ENCODE measurements around the gene NCOA3.

NCOA3 gene

GRCh38 chr20:47629907-47630306 lies 128.2 kb downstream of the NCOA3 start:
- no peak for DNase-seq (ENCODE audit: low read depth in 3 of 3, low spot score in 1 of 3)

GRCh38 chr20:47631078-47631477 lies 129.4 kb downstream of the NCOA3 start:
- no peak for DNase-seq (ENCODE audit: low read depth in 3 of 3, low spot score in 1 of 3)

DNA sequence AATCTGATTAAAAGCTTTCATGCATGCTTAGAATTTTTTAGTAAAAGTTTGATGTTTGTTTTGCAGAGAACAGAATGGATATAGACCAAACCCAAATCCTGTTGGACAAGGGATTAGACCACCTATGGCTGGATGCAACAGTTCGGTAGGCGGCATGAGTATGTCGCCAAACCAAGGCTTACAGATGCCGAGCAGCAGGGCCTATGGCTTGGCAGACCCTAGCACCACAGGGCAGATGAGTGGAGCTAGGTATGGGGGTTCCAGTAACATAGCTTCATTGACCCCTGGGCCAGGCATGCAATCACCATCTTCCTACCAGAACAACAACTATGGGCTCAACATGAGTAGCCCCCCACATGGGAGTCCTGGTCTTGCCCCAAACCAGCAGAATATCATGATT lies 133.6 kb downstream of the NCOA3 start:
- no peak for DNase-seq (ENCODE audit: low read depth in 3 of 3, low spot score in 1 of 3)

- DNase-seq (ENCODE audit: low read depth in 3 of 3, low spot score in 1 of 3) = no peak
Observed at GRCh38 chr20:47638851-47639250, 137.2 kb downstream of the NCOA3 start.

DNA sequence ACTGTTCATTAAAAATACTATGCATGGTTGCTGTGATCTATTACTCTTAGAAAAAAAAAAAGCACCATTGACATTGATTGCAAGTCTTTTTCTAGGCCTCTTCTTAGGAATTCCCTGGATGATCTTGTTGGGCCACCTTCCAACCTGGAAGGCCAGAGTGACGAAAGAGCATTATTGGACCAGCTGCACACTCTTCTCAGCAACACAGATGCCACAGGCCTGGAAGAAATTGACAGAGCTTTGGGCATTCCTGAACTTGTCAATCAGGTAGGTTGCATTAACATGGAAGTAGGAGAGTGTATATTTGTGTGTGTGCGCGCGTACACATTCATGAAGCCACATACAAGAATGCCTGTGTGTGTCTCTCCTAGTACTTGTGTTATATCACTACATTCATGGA lies 140.4 kb downstream of the NCOA3 start:
- DNase-seq (ENCODE audit: low read depth in 3 of 3, low spot score in 1 of 3) = no peak

GRCh38 chr20:47642624-47643023 lies 140.9 kb downstream of the NCOA3 start:
- no peak for DNase-seq (ENCODE audit: low read depth in 3 of 3, low spot score in 1 of 3)

DNA sequence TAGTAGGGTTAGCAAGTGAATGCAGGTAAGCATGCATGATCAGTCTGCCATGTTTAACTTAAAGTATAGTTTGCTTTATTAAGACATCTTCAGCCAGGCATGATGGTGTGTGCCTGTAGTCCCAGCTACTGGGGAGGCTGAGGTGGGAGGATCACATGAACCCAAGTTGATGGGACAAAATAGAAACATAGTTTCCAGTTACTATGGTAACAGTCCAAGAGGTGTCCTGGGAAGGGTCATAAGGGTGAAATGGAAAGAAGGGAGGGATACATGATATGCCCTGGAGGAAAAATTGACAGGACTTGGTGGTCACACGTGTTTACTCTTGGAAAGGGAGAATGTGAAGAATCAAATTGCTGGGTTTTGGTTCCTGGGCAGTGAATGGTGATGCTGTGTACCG lies 143.9 kb downstream of the NCOA3 start:
- DNase-seq (ENCODE audit: low read depth in 3 of 3, low spot score in 1 of 3) = no peak

DNA sequence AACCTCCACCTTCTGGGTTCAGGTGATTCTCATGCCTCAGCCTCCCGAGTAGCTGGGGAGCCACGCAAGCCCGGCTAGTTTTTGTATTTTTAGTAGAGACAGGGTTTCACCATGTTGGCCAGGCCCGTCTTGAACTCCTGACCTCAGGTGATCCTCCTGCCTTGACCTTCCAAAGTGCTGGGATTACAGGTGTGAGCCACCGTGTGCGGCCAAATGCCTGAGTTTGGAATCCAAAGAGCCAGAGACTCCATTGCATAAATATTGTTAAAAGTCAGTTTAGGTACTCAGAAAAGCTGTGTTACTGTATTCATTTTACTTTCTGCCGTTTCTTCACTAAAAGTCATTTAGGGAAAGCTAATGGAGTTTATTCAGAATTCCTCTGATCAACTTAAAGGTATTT lies 146.3 kb downstream of the NCOA3 start:
- no peak for DNase-seq (ENCODE audit: low read depth in 3 of 3, low spot score in 1 of 3)

DNA sequence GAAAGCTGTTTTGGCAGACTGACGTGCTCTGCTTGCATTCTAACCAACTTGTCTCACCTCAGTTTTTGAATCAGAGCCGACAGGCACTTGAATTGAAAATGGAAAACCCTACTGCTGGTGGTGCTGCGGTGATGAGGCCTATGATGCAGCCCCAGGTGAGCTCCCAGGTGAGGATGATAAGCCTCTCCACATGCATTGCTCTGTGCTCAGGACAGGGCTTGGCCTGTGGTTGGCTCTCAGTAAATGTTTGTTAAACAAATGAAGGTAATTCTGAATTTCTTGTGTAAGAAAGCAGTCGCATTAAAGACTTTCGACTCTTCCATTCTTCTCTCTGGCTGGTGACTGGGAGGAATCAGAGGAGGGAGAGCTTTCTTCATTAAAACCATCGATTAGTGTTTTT lies 147.3 kb downstream of the NCOA3 start:
- no peak for DNase-seq (ENCODE audit: low read depth in 3 of 3, low spot score in 1 of 3)

GRCh38 chr20:47652301-47652700 lies 150.6 kb downstream of the NCOA3 start:
- no peak for DNase-seq (ENCODE audit: low read depth in 3 of 3, low spot score in 1 of 3)

DNA sequence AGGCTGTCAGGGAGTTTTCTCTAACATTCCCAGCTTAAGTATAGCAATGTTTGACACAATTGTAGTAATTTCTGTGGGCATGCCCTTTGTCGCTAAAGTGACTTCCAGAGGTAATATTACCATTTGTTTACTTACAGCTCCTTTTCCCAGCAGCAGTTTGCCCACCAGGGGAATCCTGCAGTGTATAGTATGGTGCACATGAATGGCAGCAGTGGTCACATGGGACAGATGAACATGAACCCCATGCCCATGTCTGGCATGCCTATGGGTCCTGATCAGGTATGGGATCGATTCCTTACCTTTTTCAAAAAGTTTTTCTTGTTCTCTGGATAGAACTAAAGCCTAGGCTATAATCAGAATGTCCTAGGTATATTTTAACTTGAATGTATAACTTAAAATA lies 151.1 kb downstream of the NCOA3 start:
- DNase-seq (ENCODE audit: low read depth in 3 of 3, low spot score in 1 of 3) = no peak

- DNase-seq (ENCODE audit: low read depth in 3 of 3, low spot score in 1 of 3) = no peak
Observed at GRCh38 chr20:47653869-47654268, 152.2 kb downstream of the NCOA3 start.

- no peak for DNase-seq (ENCODE audit: low read depth in 3 of 3, low spot score in 1 of 3)
Observed at GRCh38 chr20:47654370-47654769, 152.7 kb downstream of the NCOA3 start.

DNA sequence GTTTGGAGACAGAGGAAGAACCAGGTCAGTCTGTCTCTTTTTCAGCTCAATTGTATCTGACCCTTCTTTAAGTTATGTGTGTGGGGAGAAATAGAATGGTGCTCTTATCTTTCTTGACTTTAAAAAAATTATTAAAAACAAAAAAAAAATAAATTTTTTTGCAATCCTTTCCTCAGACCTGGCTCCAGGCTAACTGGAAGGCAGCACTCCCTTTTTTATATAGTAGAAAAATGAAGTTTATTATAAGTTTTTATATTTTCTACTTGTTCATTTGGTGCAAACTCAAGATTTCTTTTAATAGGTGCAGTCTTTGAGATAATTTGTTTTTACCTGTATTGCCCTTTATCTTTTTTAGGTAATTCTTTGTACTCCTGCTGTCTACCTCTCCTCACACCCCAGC lies 153.9 kb downstream of the NCOA3 start:
- DNase-seq (ENCODE audit: low read depth in 3 of 3, low spot score in 1 of 3) = no peak

- DNase-seq (ENCODE audit: low read depth in 3 of 3, low spot score in 1 of 3) = no peak
Observed at GRCh38 chr20:47656318-47656717, 154.6 kb downstream of the NCOA3 start.

GRCh38 chr20:47659904-47660601 lies 158.4 kb downstream of the NCOA3 start:
- DNase-seq (ENCODE audit: low read depth in 3 of 3, low spot score in 1 of 3) = no peak

DNA sequence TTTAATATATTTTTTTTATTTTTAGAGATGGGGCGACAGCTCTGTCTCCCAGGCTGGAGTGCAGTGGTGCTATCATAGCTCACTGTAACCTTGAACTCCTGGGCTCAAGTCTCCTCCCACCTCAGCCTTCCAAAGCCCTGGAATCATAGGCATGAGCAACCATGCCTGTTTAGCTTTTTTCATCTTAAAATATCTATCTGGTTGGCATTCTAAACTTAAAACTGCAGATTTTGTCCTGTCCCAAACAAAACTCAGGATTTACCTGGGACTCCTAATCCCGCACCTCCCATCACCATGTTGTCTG lies 158.9 kb downstream of the NCOA3 start:
- DNase-seq (ENCODE audit: low read depth in 3 of 3, low spot score in 1 of 3) = no peak

- DNase-seq (ENCODE audit: low read depth in 3 of 3, low spot score in 1 of 3) = no peak
Observed at GRCh38 chr20:47660983-47661700, 159.5 kb downstream of the NCOA3 start.

DNA sequence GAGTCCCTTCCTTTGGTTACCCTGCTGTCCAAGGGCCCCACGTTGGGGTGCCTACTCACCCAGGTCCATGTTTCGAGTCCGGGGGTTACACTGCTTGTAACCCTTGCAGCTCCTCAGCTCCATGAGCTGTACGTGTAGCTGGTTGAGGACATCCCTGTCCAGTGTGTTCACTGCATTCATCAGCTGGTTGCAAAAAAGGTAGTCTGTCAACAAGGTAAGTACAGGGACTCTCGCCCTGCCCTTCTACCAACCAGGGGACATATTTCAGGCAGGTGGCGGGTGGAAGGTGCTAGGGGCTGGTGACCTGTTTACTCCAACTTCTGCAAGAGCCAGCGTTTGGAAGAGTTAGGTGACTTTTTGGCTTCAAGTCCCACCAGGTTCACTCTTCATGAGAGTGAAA lies 160.0 kb downstream of the NCOA3 start:
- no peak for DNase-seq (ENCODE audit: low read depth in 3 of 3, low spot score in 1 of 3)

GRCh38 chr20:47662483-47663353 lies 161.0 kb downstream of the NCOA3 start:
- no peak for DNase-seq (ENCODE audit: low read depth in 3 of 3, low spot score in 1 of 3)

DNA sequence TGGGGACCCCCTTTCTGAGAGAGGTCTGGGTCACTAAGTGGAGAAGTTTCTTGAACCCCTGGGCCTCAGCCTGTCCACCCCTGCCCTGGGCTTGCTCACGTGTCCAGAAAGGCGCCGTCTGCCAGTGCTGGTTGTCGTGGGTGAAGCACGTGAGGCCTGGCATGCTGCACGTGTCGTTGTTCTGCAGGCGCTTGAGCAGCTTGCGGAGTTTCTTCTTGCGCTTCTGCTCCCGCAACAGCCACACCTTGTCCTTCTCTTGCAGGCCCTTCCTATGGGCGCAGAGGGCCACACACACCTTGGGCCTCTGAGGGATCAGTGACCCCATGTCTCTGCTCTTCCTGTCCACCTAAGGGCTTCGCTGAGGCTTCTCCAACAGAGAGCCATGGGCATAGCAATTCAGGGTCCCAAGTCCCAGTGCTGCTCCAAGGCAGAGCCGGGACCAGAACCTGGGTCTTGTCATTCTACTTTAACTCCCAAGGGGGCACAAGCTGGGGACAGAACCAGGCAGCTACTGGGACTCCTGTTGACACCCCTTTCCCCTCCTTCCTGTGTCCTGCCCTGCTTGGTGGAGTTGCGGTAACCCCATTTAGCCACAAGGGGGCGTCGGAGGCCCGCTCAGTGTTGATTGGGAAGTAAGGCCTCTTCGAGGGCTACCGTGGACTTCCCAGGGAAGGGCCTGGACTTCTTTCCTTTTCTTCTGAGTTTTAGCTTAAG lies 161.8 kb downstream of the NCOA3 start:
- peak; percentile 26 to 62 (median 37) for DNase-seq (ENCODE audit: low read depth in 3 of 3, low spot score in 1 of 3)

GRCh38 chr20:47664068-47664437 lies 162.4 kb downstream of the NCOA3 start:
- DNase-seq (ENCODE audit: low read depth in 3 of 3, low spot score in 1 of 3) = no peak
